HG02870 (cell line): ENCODE measurements around the gene SLIT3.
"Not testable (repeated sequence)": the region's sequence is repeated elsewhere in the genome, so short reads cannot be mapped to it uniquely, and the experiment has no call there.

Experiments
- ATAC-seq: cut with Tn5 transposase; IDR thresholded peaks from one replicate; pipeline ENCODE4 v1.9.1; 2021; ENCODE audit warnings: mild to moderate bottlenecking, moderate library complexity; ENCODE audit not compliant: unreplicated experiment

SLIT3 gene

DNA sequence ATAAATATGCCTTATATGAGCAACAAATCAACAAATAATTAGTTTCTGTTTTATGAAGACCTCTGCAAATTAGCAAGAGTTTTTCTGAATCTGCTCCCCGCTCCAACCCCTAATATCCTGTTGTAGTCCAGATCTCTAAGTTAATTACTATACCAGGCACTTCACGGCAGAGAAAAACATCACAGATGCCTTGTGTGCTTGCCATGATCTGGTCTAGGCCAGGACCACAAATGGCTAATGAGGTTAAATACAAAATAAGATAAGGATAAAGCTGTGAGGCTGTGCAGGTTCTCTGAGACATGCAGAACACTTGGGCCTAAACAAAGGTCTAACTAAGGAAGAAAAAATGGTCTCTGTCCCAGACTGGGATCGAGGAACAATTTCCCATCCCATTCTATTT lies 150.8 kb downstream of the SLIT3 start:
- ATAC-seq = no peak

DNA sequence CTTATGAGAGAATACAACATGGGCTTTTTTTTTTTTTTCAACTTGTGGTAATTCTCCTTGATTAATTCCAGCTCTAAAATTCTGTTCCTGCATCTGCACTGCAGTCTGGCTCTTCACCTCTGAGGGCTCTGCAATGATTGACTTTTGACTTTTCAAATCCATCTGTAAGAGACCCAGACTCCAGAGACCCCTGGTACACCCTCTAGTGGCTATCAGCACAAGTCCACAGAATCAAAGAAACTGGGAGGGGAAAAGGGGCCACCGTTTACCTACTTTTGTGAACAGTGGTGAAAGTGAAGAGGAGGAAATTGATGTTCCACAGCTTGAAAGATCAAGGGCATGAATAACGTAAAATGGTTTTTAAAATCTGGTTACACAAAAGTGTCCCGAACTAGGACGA lies 151.6 kb downstream of the SLIT3 start:
- no peak for ATAC-seq

DNA sequence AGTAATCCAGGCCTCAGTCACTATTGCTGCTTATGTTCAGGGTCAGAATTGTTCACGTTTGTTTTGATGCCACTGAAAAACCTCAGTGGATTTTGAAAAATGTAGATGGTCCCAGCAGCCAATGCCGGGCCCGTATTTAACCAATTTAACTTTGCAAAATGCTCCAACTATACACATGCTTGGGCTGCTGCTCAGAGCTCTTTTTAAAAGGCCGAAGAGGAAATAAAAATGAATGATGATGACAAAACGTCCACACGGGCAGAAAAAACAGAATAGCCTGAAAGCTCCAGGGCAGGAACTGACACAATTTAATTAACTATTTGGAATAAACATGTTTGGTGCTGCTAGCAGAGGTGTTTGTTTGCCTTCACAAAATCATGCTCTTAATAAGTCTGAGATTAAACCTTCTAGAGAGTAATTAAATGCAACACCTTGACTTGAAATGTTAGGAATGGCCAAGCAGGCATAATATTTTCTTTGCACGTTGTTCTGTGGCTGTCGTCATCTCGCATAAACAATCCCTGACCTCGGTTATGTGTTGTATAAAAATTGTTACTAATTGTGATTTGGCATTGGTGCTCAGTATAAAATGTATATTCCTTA lies 152.7 kb downstream of the SLIT3 start:
- ATAC-seq = no peak

DNA sequence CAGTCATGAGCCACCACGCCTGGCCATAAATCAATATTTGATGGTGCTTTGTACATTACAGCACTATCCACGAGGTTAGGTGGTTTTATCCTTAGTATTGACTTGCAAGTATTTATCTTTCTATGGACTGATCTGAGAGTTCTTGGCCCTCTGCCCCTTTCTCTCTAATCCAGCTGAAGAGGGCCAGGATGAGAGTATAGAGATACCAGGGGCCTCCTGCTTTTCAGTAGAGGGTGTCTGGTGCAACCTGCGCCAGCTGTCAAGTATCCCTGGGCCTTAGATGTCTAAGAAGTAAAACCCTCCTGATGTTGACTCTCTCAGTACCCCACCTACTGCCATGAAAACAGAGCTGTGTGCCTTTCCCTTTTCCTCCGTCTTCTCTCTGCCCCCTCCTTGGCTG lies 153.4 kb downstream of the SLIT3 start:
- ATAC-seq = no peak

DNA sequence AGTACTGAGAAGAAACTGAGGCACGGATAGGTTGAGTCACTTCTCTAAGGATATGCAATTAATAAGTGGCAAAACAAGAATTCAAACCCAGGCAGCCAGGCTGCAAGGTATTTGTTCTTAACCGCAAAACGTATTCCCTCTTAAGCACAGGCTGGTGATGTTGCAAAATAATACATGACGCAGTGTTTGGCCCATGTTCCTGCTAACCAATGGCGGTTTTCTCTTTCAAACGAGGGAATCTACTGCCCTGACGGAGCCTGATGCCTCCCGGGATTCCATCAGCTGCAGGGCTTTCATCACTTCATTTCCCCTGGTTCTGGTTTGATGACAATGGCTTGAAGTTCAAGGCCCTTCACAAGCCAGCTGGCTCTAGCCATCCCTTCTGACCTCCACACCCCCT lies 154.8 kb downstream of the SLIT3 start:
- ATAC-seq = no peak

DNA sequence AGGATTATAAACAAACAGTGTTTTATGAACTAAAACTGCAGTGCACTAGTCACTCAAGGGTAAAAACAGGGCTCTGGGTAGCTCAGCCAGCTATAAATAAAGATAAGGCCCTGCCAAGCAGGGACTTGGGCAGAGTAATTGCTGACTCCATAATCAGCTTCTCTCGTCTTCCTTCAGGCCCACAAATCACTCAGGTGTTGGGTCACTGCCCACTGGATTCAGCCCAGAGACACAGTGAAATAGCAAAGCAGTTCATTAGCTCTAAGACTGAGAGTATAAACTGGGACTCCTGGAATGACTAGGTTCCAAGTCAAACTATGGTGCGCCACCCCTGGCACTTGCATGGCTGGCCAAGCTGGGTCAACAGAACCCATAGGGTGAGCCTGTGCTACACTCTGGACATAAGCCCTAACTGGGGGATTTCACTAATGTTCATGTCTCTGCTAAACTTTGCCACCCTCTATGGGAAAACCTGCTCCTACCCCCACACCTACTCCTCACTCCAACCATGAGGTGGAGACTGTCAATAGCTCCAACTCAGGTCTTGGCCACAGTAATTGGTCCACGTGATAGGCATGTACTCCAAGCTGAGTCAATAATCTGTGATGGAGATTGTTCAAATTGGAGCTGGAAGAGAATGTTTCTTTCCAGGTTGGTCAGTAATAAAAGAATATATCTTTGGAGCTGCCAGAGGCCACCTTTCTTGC lies 158.5 kb downstream of the SLIT3 start:
- no peak for ATAC-seq

DNA sequence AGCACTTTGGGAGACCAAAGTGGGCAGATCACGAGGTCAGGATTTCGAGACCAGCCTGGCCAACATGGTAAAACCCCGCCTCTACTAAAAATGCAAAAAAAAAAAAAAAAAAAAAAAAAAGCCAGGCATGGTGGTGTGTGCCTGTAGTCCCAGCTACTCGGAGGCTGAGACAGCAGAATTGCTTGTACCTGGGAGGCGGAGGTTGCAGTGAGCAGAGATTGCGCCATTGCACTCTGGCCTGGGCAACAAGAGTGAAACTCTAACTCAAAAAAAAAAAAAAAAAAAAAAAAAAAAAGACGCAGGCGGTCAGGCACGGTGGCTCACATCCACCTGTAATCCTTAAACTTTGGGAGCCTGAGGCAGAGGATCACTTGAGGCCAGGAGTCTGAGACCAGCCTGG lies 160.7 kb downstream of the SLIT3 start:
- ATAC-seq = not testable (repeated sequence)

DNA sequence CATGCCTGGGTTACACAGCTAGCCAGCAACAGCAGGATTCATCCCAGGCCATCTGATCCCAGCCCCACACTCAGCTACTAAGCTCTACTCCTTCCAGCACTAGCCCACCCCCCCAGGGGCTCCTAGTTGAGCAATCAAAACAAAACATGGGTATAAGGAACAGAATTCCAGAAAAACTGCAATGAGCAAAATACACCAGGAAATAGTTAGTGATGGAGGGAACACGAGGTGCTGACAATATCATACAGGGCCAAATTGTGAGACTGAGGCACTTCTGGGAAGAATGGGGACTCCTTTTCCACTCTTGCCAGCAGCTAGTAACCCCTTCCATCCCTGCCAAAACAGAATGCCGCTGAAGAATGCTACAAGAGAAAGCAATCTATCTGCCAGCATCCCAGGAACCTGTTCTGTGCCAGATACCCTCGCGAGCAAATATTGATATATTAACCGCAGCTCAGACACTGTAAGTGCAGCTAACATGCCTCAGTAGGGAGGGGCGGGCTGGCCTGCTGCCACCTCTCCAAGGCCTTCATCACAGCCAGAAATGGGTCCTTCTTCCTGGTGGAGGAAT lies 161.4 kb downstream of the SLIT3 start:
- ATAC-seq = no peak

DNA sequence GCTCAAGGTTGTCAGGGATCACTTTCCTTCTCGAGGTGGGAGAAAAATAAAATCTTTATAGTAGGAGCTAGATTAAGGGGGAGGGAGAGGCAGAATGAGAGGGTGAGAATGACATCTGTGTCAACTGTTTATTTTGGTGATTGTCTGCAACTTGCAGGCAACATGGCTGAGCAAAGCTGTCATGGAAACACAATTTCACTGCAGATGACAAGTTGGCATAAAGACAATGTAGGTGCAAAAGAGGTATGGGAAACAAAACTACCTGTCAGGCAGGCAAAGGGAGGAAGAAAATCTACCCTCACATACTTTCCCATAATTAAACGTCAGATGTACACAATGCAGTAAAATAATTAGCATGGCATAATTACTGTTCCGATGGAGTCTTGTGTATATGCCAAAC lies 167.4 kb downstream of the SLIT3 start:
- no peak for ATAC-seq

DNA sequence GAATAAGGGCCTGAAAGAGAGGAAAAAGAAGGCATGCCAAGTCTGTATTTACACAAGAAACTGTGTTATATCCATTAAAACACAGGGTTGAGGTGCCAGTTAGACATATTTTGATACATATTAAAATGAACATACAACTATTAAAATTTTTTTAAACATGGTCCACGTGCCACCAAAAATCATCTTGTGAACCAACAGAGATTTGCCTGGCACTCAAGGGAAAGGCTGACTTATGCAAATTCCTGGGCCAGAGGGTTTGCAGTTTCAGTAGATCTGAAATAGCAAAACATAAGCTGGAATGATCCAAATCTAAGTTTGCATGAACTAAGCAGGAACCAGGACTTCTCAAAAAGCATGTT lies 168.7 kb downstream of the SLIT3 start:
- no peak for ATAC-seq

DNA sequence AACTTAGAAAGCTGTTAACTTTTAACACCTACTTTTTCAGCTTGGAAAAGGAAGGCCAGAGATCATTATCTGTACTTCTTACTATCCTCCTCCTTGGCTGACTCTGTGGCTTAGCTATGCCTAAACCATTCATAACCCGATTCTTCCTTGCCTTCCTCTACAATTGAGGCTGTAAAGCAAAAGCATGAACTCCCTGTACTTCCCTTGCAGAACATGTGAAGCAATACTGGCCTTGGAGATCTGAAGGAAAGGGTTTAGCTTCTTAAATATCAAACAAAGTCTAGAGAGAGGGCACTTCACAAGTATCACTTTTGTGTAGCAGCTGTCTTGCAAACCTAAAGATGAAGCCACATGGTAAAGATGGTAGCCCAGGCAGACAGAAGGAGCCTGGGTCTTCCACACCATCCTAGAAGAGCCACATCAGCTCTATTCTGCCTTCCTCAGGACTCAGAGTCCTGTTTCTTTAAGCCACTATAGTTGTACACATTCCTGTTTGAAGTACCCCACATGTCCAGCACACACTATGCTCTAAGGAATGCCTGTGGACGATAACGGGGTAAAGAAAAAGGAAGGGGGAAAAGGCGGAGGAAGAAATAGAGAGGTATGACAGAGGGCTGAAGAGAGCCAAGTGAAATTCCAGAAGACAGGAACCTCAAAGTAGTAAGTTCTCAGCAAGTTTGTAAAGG lies 169.2 kb downstream of the SLIT3 start:
- no peak for ATAC-seq

DNA sequence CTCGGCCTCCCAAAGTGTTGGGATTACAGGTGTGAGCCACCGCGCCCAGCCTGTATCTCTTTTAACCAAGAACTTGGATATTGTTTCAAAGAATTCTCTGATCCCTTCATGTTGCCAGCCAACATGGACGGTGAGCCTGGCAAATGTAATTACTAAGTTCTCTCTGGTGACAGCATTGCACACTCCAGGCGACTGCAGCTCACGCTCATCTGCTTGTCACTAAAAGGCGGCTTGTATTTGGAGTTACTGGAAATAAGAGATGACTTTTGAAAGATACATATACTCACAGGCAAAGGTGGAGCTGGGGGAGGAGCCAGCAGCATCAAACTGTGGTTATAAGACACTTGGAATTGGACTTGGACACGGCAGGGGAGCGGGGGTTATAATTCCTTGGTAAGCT lies 172.3 kb downstream of the SLIT3 start:
- ATAC-seq = no peak

DNA sequence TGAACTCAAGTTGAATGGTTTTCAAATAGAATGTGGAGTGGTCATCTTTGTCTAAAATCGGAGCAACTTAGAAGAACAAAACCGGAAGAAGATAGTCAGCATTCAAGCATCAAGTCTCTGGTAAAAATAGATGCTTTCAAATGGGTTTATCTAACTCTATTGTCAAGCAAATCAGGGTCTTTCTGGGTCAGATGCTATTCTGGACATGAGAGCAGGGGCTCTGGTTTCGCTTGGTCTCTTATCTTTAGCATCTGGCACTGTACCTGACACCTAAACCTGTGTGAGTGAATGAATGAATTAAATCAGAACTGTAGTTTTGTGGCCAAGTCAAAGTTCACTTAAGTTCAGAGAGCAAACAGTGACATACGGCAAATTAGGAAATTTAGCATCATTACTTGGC lies 173.5 kb downstream of the SLIT3 start:
- no peak for ATAC-seq

DNA sequence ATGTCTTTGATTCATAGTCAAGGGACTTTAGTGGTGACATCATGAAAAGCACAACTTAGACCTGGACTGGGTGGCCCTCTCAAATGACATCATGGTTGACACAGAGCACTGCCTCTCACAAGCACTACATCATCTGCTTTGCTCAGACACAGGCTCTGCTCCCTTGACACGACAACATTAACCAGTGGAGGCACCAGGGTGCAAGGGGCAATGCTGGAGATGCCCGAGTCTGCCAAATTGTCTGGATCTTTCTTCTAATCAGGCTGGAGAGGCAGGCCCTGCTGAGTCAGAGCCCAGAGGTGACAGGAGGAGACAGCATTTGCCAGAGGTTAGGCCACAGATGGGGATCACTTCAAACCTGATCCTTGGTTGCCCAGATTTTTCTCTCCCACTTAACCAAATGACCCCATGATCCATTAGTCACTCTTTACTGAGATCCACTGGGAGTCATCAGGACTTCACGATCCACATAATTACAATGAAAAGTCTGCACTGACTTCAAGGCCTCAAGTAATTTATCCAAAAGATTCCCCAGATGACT lies 174.4 kb downstream of the SLIT3 start:
- ATAC-seq = no peak

DNA sequence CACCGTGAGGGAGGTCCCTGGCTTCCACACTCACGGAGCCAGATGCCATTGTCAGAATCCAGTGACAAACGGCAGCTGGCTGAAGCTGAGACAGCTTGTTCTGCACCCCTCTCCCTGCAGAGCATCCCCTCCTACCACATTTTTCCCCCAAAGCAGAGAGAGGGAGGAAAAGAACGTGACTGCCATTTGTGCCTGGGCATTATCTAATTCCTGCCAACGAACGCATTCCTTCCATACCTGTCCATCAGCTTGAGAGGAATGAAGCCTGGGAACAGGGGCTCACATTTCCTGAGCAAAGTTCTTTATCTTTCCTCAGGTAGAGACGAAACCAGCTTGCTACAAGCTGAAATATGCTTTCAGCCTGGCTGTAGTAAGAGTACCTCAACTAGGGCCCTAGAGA lies 175.4 kb downstream of the SLIT3 start:
- ATAC-seq = no peak

DNA sequence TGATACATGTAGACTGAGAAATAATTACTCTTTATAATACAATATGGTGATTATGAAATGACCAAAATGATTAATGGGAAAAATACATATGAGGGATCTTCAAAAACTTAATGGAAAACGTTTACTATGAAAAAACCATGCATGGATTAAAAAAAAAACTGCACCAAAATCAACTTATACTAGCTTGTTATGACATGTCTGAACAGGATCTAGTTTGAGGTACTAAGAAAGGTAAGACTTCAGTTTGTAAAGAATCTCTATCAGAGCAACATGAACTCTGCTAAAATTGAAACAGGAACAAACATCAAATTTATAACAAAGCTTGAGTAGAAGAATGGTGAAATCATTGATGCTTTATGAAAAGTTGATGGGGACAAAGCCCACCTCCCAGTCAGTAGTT lies 178.0 kb downstream of the SLIT3 start:
- ATAC-seq = no peak

DNA sequence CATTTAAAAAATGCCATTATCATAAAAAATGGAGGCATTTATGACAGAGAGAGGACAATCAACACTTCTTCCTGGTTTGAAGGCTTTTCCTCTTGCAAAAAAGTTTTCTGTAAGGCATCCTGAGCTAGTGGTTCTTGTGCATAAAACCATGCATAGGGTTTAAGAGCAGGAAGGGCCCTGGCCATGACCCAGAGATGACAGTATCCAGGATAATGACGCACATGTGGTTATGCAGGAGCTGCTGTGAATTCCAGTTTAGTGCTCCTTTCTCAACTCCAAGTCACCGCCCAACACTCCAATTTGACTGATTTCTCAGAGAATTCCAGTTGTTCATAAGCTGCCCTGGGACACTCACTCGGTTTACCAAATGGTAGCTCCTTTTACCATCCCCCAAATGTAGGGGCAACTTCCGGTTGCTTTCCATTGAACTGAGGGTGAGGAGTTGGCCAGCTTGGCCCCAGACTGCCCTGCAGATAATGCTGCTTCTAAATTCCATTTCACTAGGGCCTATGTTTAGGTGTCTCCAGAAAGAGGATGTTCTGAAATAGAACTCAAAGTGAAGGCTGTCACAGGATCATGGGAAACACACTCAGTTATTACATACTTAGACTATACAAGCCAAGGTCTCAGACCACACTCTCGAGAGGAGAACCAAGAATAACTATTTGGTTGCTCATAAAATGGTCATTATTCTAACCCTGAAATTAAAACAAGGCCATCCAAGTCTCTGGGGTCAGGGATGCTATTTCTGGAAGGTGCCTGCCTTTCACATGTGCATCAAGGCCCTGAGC lies 179.1 kb downstream of the SLIT3 start:
- no peak for ATAC-seq

DNA sequence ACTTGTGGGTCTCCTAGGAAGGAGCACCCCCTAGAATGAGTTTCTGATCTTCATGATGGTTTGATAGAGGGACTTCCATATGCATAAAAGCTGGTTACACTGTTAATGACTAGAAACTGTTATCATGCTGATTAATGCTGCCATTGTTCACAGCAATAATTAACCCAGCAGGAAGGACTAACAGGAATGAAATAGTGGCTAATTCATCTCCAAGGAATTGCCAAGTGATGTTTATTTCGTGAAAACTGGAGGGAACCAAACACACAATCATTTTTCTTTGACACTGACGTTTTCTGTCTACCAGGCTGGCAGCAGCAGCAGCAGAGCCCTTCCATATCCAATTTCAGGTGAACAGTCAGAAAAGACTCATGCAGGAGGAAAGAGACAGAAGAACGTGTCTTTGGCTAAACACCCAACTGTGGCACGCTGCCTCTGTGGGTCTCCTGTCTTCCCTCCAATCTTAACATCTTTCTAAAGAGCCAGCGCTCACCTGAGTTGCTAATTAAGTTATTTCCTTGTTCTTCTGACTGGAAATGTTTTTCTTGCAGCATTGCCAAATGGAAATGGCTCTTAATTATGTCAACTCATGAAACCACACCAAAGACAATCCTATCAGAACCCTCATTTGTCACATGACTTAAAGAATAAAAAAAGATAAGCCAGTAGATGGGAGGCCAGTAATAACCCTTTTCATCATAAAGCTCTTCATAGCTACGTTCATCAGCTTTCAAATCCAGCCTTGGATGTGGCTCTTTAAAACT lies 181.5 kb downstream of the SLIT3 start:
- ATAC-seq = no peak

DNA sequence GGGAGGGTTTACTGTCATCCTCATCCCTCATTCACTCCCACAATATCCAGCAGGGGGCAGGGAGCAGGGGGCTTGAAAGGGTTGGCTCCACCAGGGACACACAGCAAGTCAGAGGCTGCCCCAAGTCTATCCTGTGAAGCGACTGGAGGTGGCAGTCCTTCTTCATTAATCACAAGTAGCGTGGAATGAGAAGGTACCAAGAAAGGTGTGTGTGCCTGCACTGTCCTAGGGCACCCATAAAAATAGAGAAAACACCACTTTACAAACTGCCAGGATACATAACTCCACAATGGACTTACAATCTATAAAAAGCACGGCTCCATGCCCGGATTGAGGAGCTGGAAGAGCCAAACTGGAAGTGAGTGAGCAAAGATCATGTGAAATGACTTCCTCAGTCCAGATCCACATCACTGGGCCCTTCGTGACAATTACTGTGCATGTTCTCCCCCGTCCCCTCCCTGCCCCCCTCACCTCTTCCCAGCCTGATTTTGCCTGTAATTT lies 183.9 kb downstream of the SLIT3 start:
- ATAC-seq = no peak

DNA sequence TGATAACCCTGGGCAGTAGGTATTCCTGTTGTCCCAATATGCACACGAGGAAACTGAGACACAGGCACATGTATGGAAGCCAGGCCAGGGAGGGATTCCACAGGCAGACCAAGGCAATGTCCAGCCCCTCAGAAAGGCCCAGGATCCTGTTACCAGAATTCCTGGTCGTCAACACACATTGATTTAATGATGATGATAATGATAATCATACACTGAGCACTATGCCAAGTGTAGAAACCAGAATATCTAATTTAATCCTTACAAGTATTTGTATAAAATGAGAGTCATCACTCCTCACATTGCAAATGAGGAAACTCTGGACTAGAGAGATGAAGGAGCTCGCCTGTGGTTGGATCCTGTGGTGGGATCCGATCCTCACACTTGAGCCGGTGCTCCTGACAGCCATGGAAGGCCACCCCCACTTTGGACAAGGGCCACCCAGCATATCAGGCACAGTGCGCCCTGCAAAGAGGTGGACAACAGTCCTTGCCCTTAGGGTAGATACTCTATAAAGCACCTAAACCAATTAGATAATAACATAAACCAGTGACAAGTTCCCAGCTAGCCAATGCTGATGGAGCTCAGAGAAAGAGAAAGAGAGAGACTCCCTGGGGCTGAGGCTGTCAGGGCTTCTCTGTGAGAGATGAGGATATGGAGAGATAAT lies 185.3 kb downstream of the SLIT3 start:
- no peak for ATAC-seq
